Upper lobe of right lung (tissue), 1 donor: ENCODE data around the gene LRRC36. TPM values are rescaled to one million over a fixed set of nuclear protein-coding genes. Genes with fewer than 3 reads are reported as not detected.
"Not testable (repeated sequence)": the region's sequence is repeated elsewhere in the genome, so short reads cannot be mapped to it uniquely, and the experiment has no call there.

Experiments
- ATAC-seq: fragments of 200-7000 bp; cut with Tn5 transposase; one replicate; pipeline ENCODE4 v1.9.1; 2020; ENCODE audit warnings: mild to moderate bottlenecking, moderate library complexity
- DNase-seq: peaks from one replicate; pipeline ENCODE4 v3.0.0-alpha.2; 2020
- H3K27ac ChIP-seq: fragments of 200-600 bp; one replicate; pipeline ENCODE4 v1.8.0; 2022
- H3K27me3 ChIP-seq: fragments of 200-600 bp; one replicate; pipeline ENCODE4 v1.8.0; 2022; ENCODE audit warnings: mild to moderate bottlenecking
- H3K36me3 ChIP-seq: fragments of 200-600 bp; one replicate; pipeline ENCODE4 v1.8.0; 2022
- H3K4me1 ChIP-seq: fragments of 200-600 bp; one replicate; pipeline ENCODE4 v1.8.0; 2022
- H3K4me3 ChIP-seq: fragments of 200-600 bp; one replicate; pipeline ENCODE4 v1.8.0; 2022; ENCODE audit warnings: mild to moderate bottlenecking
- H3K9me3 ChIP-seq: fragments of 200-600 bp; one replicate; pipeline ENCODE4 v1.8.0; 2022
- intact Hi-C: fragments of 100-400 bp; cut with DNase I; formaldehyde crosslinking; loops from one replicate; pipeline ENCODE4 v1.11.0; 2022
- total RNA-seq: library from RNA; stranded (reverse); fragmentation: NEBNext Ultra II Directional; extraction: Animal tissue kit (Norgen Biotek cat#: 25700); gene quantifications from one replicate; pipeline ENCODE4 v1.2.1, GENCODE V29; 2021
- TF ChIP-seq, protein P1 (sequence below): fragments of 200-600 bp; IDR thresholded peaks from one replicate; pipeline ENCODE4 v1.8.0; 2022; ENCODE audit warnings: antibody characterized with exemption
- donor health status: DM: no; HTN: yes; CAD: no; lungs with severe emphysema.

Gene LRRC36
- total RNA-seq, 1 donor from 2014 or later: 27.4 TPM

DNA sequence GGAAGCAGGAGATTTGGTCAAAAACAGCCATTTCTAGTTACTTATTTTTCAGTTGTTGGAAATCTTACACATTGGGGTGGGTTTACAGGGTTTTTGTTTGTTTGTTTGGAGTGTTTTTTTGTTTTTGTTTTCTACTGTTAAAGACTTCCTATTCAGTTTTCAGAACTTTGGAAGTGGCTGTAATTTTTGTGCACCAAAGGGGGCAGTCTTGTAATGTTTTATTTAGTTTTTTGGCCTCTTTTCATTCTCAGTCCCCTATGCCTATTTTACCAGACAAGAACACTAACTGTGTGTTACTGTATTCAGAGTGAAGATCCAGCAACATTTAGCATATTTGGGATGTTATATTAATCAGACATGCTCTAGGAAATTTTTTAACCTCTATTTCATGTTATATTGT, 46.0 kb downstream of the LRRC36 start:
- DNase-seq: no peak
- H3K4me1 ChIP-seq: no peaks in the 10 kb centered on the region
- TF ChIP-seq, protein P1, sequence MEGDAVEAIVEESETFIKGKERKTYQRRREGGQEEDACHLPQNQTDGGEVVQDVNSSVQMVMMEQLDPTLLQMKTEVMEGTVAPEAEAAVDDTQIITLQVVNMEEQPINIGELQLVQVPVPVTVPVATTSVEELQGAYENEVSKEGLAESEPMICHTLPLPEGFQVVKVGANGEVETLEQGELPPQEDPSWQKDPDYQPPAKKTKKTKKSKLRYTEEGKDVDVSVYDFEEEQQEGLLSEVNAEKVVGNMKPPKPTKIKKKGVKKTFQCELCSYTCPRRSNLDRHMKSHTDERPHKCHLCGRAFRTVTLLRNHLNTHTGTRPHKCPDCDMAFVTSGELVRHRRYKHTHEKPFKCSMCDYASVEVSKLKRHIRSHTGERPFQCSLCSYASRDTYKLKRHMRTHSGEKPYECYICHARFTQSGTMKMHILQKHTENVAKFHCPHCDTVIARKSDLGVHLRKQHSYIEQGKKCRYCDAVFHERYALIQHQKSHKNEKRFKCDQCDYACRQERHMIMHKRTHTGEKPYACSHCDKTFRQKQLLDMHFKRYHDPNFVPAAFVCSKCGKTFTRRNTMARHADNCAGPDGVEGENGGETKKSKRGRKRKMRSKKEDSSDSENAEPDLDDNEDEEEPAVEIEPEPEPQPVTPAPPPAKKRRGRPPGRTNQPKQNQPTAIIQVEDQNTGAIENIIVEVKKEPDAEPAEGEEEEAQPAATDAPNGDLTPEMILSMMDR: peak; percentile 45
- peak; percentile 41 for ATAC-seq
- H3K36me3 ChIP-seq: no peaks in the 10 kb centered on the region
- no peak overlapping the region for H3K27ac ChIP-seq
- H3K27me3 ChIP-seq: no peaks in the 10 kb centered on the region
- no peaks in the 10 kb centered on the region for H3K9me3 ChIP-seq
- intact Hi-C loops: no loop called here
- no peak overlapping the region for H3K4me3 ChIP-seq

DNA sequence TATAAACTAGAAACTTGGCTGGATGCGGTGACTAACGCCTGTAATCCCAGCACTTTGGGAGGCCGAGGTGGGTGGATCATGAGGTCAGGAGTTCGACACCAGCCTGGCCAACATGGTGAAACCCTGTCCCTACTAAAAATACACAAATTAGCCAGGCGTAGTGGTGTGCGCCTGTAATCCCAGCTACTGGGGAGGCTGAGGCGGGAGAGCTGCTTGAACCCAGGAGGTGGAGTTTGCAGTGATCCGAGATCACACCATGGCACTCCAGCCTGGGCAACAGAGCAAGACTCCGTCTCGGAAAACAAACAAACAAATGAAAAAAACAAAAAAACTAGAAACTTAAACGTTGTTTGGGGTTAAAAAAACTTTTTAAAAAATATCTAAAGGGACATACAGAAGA, 49.4 kb downstream of the LRRC36 start:
- intact Hi-C loops, H3K27me3 ChIP-seq, H3K4me3 ChIP-seq, H3K9me3 ChIP-seq, DNase-seq, ATAC-seq, H3K4me1 ChIP-seq, H3K36me3 ChIP-seq, H3K27ac ChIP-seq: not testable (repeated sequence)

GRCh38 chr16:67378642-67379041, 52.0 kb downstream of the LRRC36 start:
- H3K36me3 ChIP-seq: no peaks in the 10 kb centered on the region
- no peaks in the 10 kb centered on the region for H3K9me3 ChIP-seq
- no peak for DNase-seq
- no peaks in the 10 kb centered on the region for H3K4me1 ChIP-seq
- no peaks in the 10 kb centered on the region for H3K27me3 ChIP-seq
- H3K4me3 ChIP-seq: no peak overlapping the region
- intact Hi-C loops: no loop called here
- TF ChIP-seq, protein P1: no peak
- H3K27ac ChIP-seq: no peak overlapping the region
- ATAC-seq: no peak

DNA sequence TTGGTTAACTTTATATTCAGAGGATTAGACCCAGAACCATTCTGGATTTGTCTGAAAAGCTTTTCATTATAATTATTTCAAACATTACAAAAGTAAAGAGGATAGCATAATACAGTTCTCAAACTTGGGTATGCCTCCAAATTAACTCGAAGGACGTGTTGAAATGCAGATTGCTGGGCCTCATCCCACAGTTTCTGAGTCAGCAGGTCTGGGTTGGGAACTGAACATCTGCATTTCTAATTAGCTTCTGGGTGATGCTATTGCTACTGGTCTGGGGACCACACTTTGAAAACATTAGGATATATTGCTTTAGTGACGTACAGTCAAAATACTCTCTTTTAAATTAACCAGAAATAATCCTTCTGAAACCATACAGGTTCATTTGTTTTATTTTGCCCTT, 56.7 kb downstream of the LRRC36 start:
- Histone ChIP-seq H3K4me1 (no peaks in the 10 kb centered on the region), H3K27me3 (no peaks in the 10 kb centered on the region), H3K36me3 (no peaks in the 10 kb centered on the region), H3K27ac (no peak overlapping the region), H3K4me3 (no peak overlapping the region), H3K9me3 (no peaks in the 10 kb centered on the region)
- intact Hi-C loops: no loop called here
- no peak for DNase-seq
- no peak for ATAC-seq
- TF ChIP-seq, protein P1: no peak

GRCh38 chr16:67384778-67385510, 58.3 kb downstream of the LRRC36 start:
- DNase-seq: no peak
- H3K4me3 ChIP-seq: no peak overlapping the region
- TF ChIP-seq, protein P1: no peak
- ATAC-seq: no peak
- intact Hi-C loops: no loop called here
- H3K4me1 ChIP-seq: no peaks in the 10 kb centered on the region
- H3K27me3 ChIP-seq: no peaks in the 10 kb centered on the region
- H3K36me3 ChIP-seq: no peaks in the 10 kb centered on the region
- H3K27ac ChIP-seq: no peak overlapping the region
- no peaks in the 10 kb centered on the region for H3K9me3 ChIP-seq

- DNase-seq: peak; percentile 33
- TF ChIP-seq, protein P1: no peak
- H3K27ac ChIP-seq: no peak overlapping the region
- intact Hi-C loops: no loop called here
- no peak for ATAC-seq
- H3K4me1 ChIP-seq: peaks cover 10% of the 10 kb centered on the region
- H3K4me3 ChIP-seq: no peak overlapping the region
- no peaks in the 10 kb centered on the region for H3K36me3 ChIP-seq
- no peaks in the 10 kb centered on the region for H3K27me3 ChIP-seq
- no peaks in the 10 kb centered on the region for H3K9me3 ChIP-seq
Observed at GRCh38 chr16:67386861-67387455, 60.3 kb downstream of the LRRC36 start.
